Fibroblast of the aortic adventitia (primary cell): Measurements from ENCODE around the gene TUT7. TPM values are rescaled to one million over a fixed set of nuclear protein-coding genes. Genes with fewer than 3 reads are reported as not detected.
"Not testable (repeated sequence)": the region's sequence is repeated elsewhere in the genome, so short reads cannot be mapped to it uniquely, and the experiment has no call there.

Experiments used
- DNase-seq: peaks from one replicate; pipeline ENCODE4 v3.0.0-alpha.2; 2010; ENCODE audit warnings: low read depth
- H3K4me3 ChIP-seq: 2 replicates; pipeline ENCODE4 v1.5.1; 2011; ENCODE audit warnings: low read depth, mild to moderate bottlenecking, control low read depth, low read length, moderate library complexity
- total RNA-seq: library from RNA; depleted of rRNA; stranded (reverse); fragments of >200 nt; gene quantifications from 2 replicates; pipeline ENCODE4 v1.2.3, GENCODE V29; 2012; ENCODE audit warnings: low replicate concordance
- TF ChIP-seq, protein P1 (sequence below): IDR thresholded peaks from 2 replicates; pipeline ENCODE4 v1.5.1; 2011; ENCODE audit warnings: mild to moderate bottlenecking, low read length, control low read depth, inconsistent platforms; ENCODE audit not compliant: insufficient read depth

The TUT7 gene
- total RNA-seq, 1 donor = 44.2 TPM

- TF ChIP-seq, protein P1, sequence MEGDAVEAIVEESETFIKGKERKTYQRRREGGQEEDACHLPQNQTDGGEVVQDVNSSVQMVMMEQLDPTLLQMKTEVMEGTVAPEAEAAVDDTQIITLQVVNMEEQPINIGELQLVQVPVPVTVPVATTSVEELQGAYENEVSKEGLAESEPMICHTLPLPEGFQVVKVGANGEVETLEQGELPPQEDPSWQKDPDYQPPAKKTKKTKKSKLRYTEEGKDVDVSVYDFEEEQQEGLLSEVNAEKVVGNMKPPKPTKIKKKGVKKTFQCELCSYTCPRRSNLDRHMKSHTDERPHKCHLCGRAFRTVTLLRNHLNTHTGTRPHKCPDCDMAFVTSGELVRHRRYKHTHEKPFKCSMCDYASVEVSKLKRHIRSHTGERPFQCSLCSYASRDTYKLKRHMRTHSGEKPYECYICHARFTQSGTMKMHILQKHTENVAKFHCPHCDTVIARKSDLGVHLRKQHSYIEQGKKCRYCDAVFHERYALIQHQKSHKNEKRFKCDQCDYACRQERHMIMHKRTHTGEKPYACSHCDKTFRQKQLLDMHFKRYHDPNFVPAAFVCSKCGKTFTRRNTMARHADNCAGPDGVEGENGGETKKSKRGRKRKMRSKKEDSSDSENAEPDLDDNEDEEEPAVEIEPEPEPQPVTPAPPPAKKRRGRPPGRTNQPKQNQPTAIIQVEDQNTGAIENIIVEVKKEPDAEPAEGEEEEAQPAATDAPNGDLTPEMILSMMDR = no peak
- no peak overlapping the region for H3K4me3 ChIP-seq
These were observed 49.9 kb downstream of the TUT7 start for GRCh38 chr9:86304236-86304730.

GRCh38 chr9:86303316-86303975, 50.8 kb downstream of the TUT7 start:
- no peak overlapping the region for H3K4me3 ChIP-seq
- TF ChIP-seq, protein P1 = no peak
- DNase-seq = no peak

More at GRCh38 chr9:86304236-86304730, 49.9 kb downstream of the TUT7 start:
- DNase-seq = no peak

GRCh38 chr9:86301686-86302085, 52.5 kb downstream of the TUT7 start:
- no peak for DNase-seq
- H3K4me3 ChIP-seq = no peak overlapping the region
- TF ChIP-seq, protein P1 = no peak

DNA sequence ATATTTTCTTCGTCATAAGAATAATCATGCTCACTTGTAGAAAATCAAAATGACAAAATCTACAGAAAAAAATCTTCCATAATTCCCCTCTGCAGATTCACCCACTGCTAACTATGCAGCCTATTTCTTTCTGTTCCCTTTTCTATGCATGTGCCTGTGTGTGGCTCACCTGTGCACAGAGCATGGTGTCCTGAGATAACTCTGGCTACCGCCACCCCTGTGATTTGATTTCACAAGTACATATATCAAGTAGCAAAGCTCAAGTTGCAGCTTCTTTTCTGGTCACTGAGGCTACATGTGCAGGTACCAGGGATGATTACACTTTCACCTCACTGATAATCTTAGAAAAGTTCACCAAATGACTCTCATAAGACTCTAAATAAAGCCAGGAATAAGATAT, 53.5 kb downstream of the TUT7 start:
- TF ChIP-seq, protein P1 = no peak
- no peak overlapping the region for H3K4me3 ChIP-seq
- no peak for DNase-seq

DNA sequence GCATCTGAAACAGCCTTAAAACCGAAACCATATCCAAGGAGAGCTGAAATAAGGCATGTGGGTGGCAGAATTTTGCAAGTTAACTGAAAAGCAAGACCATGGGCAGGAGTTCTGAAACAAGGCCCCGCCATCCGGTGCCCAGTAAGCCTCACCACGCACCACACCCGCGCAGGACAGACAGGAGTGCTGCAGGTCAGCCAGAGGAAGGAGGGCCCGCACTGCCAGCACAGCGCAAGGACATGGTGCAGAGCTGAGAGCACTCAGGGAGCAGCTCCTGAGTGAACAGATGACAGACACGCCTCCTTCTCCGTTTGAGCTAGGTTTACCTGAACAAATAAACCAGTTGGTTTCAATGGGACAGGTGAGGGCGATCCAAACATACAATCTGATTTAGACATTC, 55.3 kb downstream of the TUT7 start:
- no peak for DNase-seq
- H3K4me3 ChIP-seq = no peak overlapping the region
- TF ChIP-seq, protein P1 = no peak

DNA sequence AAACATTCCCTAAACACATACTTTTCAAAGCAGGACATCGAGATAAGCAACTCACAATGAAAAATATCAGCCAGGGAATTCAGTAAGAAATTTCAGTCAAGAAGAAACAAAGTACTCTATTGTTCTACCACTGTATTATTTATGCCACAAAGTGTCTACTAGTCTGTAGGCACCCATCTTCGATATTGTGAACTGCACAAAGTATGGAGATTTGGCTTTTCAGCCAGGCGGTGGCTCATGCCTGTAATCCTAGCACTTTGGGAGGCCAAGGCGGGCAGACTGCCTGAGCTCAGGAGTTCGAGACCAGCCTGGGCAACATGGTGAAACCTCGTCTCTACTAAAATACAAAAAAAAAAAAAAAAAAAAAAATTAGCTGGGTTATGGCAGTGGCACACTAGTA, 63.9 kb downstream of the TUT7 start:
- DNase-seq, H3K4me3 ChIP-seq: not testable (repeated sequence)

GRCh38 chr9:86288499-86289198, 65.6 kb downstream of the TUT7 start:
- TF ChIP-seq, protein P1 = no peak
- DNase-seq = no peak
- H3K4me3 ChIP-seq = no peak overlapping the region
